ENCODE data around the gene CNTN5.

DNA sequence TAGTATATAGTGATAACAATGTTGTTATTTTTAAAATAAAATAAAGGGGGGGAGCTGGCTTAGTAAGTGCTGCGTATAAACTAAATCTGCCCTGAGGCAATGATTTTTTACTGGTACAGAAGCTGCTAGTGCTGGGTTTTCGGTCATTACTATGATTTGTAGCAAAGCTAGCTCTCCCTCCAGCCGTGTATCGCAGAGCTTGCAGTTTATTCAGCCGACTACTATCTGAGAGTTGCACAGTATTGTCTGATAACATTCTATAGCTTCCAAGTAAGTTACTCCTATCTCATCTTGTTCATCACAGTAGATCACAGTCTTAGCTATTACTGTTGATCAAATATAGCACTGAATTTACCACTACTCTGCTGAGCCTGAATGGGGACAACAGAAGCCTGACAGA, 860.9 kb downstream of the CNTN5 start:
- TF ChIP-seq EP300 (conservative IDR thresholded peaks at IDR 0.05; ENCODE audit: poor library complexity, severe bottlenecking) (no peak), EZH2 (IDR thresholded peaks at IDR 0.05; ENCODE audit: borderline replicate concordance, insufficient read depth, low read length, poor library complexity, severe bottlenecking) (no peak), MXI1 (conservative IDR thresholded peaks at IDR 0.05; ENCODE audit: poor library complexity, severe bottlenecking) (no peak), TAF1 (IDR thresholded peaks at IDR 0.05; ENCODE audit: low read depth) (no peak), POLR2AphosphoS5 (IDR thresholded peaks at IDR 0.05) (no peak), RAD21 (conservative IDR thresholded peaks at IDR 0.05) (no peak)
- TF ChIP-seq, protein P1, sequence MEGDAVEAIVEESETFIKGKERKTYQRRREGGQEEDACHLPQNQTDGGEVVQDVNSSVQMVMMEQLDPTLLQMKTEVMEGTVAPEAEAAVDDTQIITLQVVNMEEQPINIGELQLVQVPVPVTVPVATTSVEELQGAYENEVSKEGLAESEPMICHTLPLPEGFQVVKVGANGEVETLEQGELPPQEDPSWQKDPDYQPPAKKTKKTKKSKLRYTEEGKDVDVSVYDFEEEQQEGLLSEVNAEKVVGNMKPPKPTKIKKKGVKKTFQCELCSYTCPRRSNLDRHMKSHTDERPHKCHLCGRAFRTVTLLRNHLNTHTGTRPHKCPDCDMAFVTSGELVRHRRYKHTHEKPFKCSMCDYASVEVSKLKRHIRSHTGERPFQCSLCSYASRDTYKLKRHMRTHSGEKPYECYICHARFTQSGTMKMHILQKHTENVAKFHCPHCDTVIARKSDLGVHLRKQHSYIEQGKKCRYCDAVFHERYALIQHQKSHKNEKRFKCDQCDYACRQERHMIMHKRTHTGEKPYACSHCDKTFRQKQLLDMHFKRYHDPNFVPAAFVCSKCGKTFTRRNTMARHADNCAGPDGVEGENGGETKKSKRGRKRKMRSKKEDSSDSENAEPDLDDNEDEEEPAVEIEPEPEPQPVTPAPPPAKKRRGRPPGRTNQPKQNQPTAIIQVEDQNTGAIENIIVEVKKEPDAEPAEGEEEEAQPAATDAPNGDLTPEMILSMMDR (IDR thresholded peaks at IDR 0.05; ENCODE audit: poor library complexity, severe bottlenecking) = no peak
- TF ChIP-seq, protein P2, sequence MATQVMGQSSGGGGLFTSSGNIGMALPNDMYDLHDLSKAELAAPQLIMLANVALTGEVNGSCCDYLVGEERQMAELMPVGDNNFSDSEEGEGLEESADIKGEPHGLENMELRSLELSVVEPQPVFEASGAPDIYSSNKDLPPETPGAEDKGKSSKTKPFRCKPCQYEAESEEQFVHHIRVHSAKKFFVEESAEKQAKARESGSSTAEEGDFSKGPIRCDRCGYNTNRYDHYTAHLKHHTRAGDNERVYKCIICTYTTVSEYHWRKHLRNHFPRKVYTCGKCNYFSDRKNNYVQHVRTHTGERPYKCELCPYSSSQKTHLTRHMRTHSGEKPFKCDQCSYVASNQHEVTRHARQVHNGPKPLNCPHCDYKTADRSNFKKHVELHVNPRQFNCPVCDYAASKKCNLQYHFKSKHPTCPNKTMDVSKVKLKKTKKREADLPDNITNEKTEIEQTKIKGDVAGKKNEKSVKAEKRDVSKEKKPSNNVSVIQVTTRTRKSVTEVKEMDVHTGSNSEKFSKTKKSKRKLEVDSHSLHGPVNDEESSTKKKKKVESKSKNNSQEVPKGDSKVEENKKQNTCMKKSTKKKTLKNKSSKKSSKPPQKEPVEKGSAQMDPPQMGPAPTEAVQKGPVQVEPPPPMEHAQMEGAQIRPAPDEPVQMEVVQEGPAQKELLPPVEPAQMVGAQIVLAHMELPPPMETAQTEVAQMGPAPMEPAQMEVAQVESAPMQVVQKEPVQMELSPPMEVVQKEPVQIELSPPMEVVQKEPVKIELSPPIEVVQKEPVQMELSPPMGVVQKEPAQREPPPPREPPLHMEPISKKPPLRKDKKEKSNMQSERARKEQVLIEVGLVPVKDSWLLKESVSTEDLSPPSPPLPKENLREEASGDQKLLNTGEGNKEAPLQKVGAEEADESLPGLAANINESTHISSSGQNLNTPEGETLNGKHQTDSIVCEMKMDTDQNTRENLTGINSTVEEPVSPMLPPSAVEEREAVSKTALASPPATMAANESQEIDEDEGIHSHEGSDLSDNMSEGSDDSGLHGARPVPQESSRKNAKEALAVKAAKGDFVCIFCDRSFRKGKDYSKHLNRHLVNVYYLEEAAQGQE (IDR thresholded peaks at IDR 0.05; ENCODE audit: borderline replicate concordance) = no peak
